Measurements from ENCODE around the gene TSPAN14.

Gene TSPAN14

DNA sequence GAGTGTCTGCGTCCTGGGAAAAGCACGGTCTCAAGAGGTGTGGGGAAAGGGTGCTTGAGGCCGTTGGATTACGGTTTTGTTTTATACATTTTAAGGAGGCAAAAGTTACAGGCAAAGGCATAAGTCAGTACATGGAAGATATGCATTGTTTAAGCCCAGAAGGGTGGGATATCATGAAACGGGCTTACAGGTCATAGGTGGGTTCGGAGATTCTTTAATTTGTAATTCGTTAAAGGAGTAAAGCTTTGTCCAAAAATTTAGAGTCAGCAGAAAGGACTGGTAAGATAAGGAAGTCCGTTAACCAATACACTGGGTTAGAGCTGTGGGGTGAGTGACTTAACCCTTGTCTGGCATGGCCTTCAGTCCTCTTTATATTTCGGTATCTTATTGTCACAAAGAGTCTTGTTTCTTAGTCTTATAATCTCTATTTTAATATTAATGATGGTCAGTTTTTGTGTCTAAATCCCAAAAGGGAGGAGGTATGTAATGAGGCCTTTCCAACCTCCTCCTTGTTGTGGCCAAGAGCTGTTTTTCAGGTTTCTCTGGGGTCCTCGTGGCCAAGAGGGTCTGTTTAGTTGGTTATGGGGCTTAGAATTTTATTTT lies 12.7 kb downstream of the TSPAN14 start:
- H3K4me1 ChIP-seq (ENCODE audit: control insufficient read depth, low read depth, low read length) = peaks cover 55% of the 10 kb centered on the region
- H3K4me3 ChIP-seq (ENCODE audit: low read length) = no peak overlapping the region
- H3K9ac ChIP-seq (ENCODE audit: low read length) = no peak overlapping the region
- peaks cover 31% of the 10 kb centered on the region for H3K27me3 ChIP-seq (ENCODE audit: control insufficient read depth, insufficient read depth, low read length)
- no peaks in the 10 kb centered on the region for H3K9me3 ChIP-seq (ENCODE audit: control insufficient read depth, low read depth, low read length)
- H3K36me3 ChIP-seq (ENCODE audit: control insufficient read depth, low read depth, low read length) = no peaks in the 10 kb centered on the region
- no peak overlapping the region for H3K27ac ChIP-seq (ENCODE audit: low read length)

GRCh38 chr10:80468002-80468401 lies 13.9 kb downstream of the TSPAN14 start:
- H3K27me3 ChIP-seq (ENCODE audit: control insufficient read depth, insufficient read depth, low read length) = peaks cover 31% of the 10 kb centered on the region
- no peaks in the 10 kb centered on the region for H3K9me3 ChIP-seq (ENCODE audit: control insufficient read depth, low read depth, low read length)
- H3K36me3 ChIP-seq (ENCODE audit: control insufficient read depth, low read depth, low read length) = no peaks in the 10 kb centered on the region
- H3K9ac ChIP-seq (ENCODE audit: low read length) = no peak overlapping the region
- H3K27ac ChIP-seq (ENCODE audit: low read length) = no peak overlapping the region
- peaks cover 47% of the 10 kb centered on the region for H3K4me1 ChIP-seq (ENCODE audit: control insufficient read depth, low read depth, low read length)
- H3K4me3 ChIP-seq (ENCODE audit: low read length) = peak overlapping the region; percentile 2

GRCh38 chr10:80468806-80469421 lies 14.8 kb downstream of the TSPAN14 start:
- H3K9ac ChIP-seq (ENCODE audit: low read length) = no peak overlapping the region
- H3K9me3 ChIP-seq (ENCODE audit: control insufficient read depth, low read depth, low read length) = no peaks in the 10 kb centered on the region
- H3K36me3 ChIP-seq (ENCODE audit: control insufficient read depth, low read depth, low read length) = no peaks in the 10 kb centered on the region
- no peak overlapping the region for H3K27ac ChIP-seq (ENCODE audit: low read length)
- H3K4me3 ChIP-seq (ENCODE audit: low read length) = no peak overlapping the region
- peaks cover 41% of the 10 kb centered on the region for H3K4me1 ChIP-seq (ENCODE audit: control insufficient read depth, low read depth, low read length)
- peaks cover 31% of the 10 kb centered on the region for H3K27me3 ChIP-seq (ENCODE audit: control insufficient read depth, insufficient read depth, low read length)

- Histone ChIP-seq H3K36me3 (ENCODE audit: control insufficient read depth, low read depth, low read length) (no peaks in the 10 kb centered on the region), H3K9ac (ENCODE audit: low read length) (no peak overlapping the region), H3K4me1 (ENCODE audit: control insufficient read depth, low read depth, low read length) (peaks cover 41% of the 10 kb centered on the region), H3K9me3 (ENCODE audit: control insufficient read depth, low read depth, low read length) (no peaks in the 10 kb centered on the region), H3K27me3 (ENCODE audit: control insufficient read depth, insufficient read depth, low read length) (peaks cover 31% of the 10 kb centered on the region), H3K4me3 (ENCODE audit: low read length) (no peak overlapping the region), H3K27ac (ENCODE audit: low read length) (no peak overlapping the region)
Observed at GRCh38 chr10:80470266-80470665, 16.2 kb downstream of the TSPAN14 start.

- no peak overlapping the region for H3K4me3 ChIP-seq (ENCODE audit: low read length)
- peaks cover 34% of the 10 kb centered on the region for H3K4me1 ChIP-seq (ENCODE audit: control insufficient read depth, low read depth, low read length)
- no peaks in the 10 kb centered on the region for H3K9me3 ChIP-seq (ENCODE audit: control insufficient read depth, low read depth, low read length)
- no peaks in the 10 kb centered on the region for H3K36me3 ChIP-seq (ENCODE audit: control insufficient read depth, low read depth, low read length)
- peaks cover 28% of the 10 kb centered on the region for H3K27me3 ChIP-seq (ENCODE audit: control insufficient read depth, insufficient read depth, low read length)
- no peak overlapping the region for H3K27ac ChIP-seq (ENCODE audit: low read length)
- no peak overlapping the region for H3K9ac ChIP-seq (ENCODE audit: low read length)
Observed at GRCh38 chr10:80471001-80471400, 16.9 kb downstream of the TSPAN14 start.

DNA sequence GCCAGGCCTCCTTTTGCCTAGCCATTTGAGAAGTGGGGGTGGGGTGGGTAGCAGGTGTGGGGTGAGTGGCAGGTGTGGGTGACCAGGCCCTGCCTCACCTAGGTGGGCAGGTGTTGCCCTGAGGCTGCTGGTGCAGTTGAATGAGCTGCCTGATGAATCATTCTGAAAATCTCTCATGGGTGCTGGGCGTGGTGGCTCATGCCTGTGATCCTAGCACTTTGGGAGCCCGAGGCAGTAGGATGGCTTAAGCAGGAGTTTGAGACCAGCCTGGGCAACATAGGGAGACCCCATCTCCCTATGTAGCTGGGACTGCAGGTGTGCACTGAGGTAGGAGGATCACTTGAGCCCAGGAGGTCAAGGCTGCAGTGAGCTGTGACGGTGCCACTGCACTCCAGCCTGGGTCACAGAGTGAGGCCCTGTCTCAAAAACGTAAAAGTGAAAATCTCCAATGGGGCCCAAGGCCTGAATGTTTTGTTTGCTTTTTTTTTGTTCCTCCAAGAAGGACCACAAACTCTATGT lies 17.7 kb downstream of the TSPAN14 start:
- Histone ChIP-seq H3K9ac (ENCODE audit: low read length) (no peak overlapping the region), H3K27ac (ENCODE audit: low read length) (no peak overlapping the region), H3K36me3 (ENCODE audit: control insufficient read depth, low read depth, low read length) (no peaks in the 10 kb centered on the region), H3K27me3 (ENCODE audit: control insufficient read depth, insufficient read depth, low read length) (peaks cover 22% of the 10 kb centered on the region), H3K4me3 (ENCODE audit: low read length) (no peak overlapping the region), H3K9me3 (ENCODE audit: control insufficient read depth, low read depth, low read length) (no peaks in the 10 kb centered on the region), H3K4me1 (ENCODE audit: control insufficient read depth, low read depth, low read length) (peaks cover 28% of the 10 kb centered on the region)

GRCh38 chr10:80472234-80473095 lies 18.4 kb downstream of the TSPAN14 start:
- H3K27me3 ChIP-seq (ENCODE audit: control insufficient read depth, insufficient read depth, low read length) = peaks cover 15% of the 10 kb centered on the region
- peaks cover 24% of the 10 kb centered on the region for H3K4me1 ChIP-seq (ENCODE audit: control insufficient read depth, low read depth, low read length)
- no peaks in the 10 kb centered on the region for H3K9me3 ChIP-seq (ENCODE audit: control insufficient read depth, low read depth, low read length)
- no peak overlapping the region for H3K9ac ChIP-seq (ENCODE audit: low read length)
- H3K36me3 ChIP-seq (ENCODE audit: control insufficient read depth, low read depth, low read length) = no peaks in the 10 kb centered on the region
- H3K27ac ChIP-seq (ENCODE audit: low read length) = no peak overlapping the region
- no peak overlapping the region for H3K4me3 ChIP-seq (ENCODE audit: low read length)

GRCh38 chr10:80473096-80473657 lies 19.1 kb downstream of the TSPAN14 start:
- H3K4me3 ChIP-seq (ENCODE audit: low read length) = no peak overlapping the region
- peaks cover 12% of the 10 kb centered on the region for H3K27me3 ChIP-seq (ENCODE audit: control insufficient read depth, insufficient read depth, low read length)
- H3K27ac ChIP-seq (ENCODE audit: low read length) = no peak overlapping the region
- no peaks in the 10 kb centered on the region for H3K36me3 ChIP-seq (ENCODE audit: control insufficient read depth, low read depth, low read length)
- H3K4me1 ChIP-seq (ENCODE audit: control insufficient read depth, low read depth, low read length) = peaks cover 19% of the 10 kb centered on the region
- H3K9ac ChIP-seq (ENCODE audit: low read length) = no peak overlapping the region
- H3K9me3 ChIP-seq (ENCODE audit: control insufficient read depth, low read depth, low read length) = no peaks in the 10 kb centered on the region

DNA sequence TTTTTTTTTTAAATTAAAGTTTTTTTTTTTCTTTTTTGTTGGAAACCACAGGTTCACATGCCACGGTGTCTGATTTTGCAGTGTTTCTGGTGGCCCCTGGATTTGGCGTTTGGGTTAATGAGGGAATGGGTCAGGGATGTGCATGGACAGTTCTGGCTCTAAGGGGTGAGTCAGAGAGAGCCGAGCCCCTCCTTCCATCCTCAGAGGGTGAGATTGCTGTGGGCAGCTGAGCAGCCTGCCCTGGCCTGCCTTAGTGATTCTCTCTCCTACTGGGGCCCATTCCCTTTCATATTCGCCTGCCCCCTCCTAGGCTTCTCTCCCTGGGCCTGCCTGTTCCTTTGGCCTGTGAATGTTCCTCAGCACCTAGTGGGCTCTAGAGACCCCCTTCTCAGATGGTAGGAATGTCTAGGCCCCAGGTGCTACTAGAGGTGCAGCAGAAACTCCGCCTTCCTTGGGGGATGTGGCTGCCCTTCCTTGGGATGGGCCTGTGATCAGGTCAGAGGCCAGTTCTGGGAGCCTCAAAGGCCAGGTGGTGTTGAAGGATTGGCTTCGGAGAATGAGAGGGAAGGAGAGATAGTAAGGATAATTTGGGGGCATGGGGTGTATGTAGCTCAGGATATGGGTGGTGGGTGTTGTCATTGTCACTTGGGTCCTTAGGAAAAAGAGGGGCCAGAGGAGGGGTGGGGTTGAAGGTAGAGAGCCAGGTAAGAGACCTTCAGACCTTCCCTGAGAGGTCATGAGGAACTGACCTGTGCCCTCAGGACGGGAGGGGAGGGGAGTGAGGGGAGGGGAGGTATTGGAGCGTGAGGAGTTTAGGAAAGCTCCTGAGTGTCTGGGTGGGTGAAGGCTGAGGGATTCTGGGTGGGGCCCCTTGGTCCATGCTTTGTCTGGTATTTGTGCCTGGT lies 19.8 kb downstream of the TSPAN14 start:
- Histone ChIP-seq H3K36me3 (ENCODE audit: control insufficient read depth, low read depth, low read length) (no peaks in the 10 kb centered on the region), H3K27me3 (ENCODE audit: control insufficient read depth, insufficient read depth, low read length) (peaks cover 5% of the 10 kb centered on the region), H3K9me3 (ENCODE audit: control insufficient read depth, low read depth, low read length) (no peaks in the 10 kb centered on the region), H3K27ac (ENCODE audit: low read length) (no peak overlapping the region), H3K9ac (ENCODE audit: low read length) (no peak overlapping the region), H3K4me1 (ENCODE audit: control insufficient read depth, low read depth, low read length) (peaks cover 19% of the 10 kb centered on the region), H3K4me3 (ENCODE audit: low read length) (no peak overlapping the region)

DNA sequence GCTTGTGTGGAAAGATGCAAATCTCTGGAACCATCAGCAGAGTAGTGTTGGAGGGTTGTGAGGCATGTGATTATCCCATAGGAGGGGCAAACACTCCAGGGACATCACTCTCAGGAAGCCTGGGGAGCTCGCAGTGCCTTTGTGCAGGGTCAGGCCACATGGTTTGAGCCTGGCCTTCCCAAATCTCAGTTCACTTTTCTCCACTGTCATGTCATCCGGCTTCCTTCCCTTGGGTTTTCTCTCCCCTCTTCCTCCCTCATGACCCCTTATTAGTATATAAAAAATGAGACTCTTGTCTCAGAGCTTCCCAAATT lies 20.4 kb downstream of the TSPAN14 start:
- H3K36me3 ChIP-seq (ENCODE audit: control insufficient read depth, low read depth, low read length) = no peaks in the 10 kb centered on the region
- no peaks in the 10 kb centered on the region for H3K27me3 ChIP-seq (ENCODE audit: control insufficient read depth, insufficient read depth, low read length)
- H3K4me1 ChIP-seq (ENCODE audit: control insufficient read depth, low read depth, low read length) = peaks cover 19% of the 10 kb centered on the region
- H3K27ac ChIP-seq (ENCODE audit: low read length) = no peak overlapping the region
- H3K9ac ChIP-seq (ENCODE audit: low read length) = no peak overlapping the region
- H3K9me3 ChIP-seq (ENCODE audit: control insufficient read depth, low read depth, low read length) = no peaks in the 10 kb centered on the region
- no peak overlapping the region for H3K4me3 ChIP-seq (ENCODE audit: low read length)

DNA sequence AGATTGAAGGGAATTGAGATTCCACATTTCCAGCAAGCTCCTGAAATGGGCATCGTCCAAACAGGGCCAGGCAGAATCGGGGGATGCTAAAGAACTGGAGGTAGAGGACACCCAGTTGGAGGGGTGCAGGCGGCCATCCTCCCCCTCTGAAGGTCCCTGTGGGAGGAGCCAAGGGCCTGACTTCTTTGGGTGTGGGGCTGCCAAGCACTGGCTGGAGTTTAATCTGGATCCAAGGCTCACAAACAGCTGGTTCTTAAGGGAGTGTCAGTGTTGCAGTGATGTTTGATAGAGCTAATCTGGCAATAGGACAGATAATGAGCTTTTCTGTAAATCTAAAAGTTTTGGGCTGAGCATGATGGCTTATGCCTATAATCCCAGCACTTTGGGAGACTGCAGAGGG lies 20.8 kb downstream of the TSPAN14 start:
- Histone ChIP-seq H3K9ac (ENCODE audit: low read length) (no peak overlapping the region), H3K27ac (ENCODE audit: low read length) (no peak overlapping the region), H3K4me1 (ENCODE audit: control insufficient read depth, low read depth, low read length) (peaks cover 19% of the 10 kb centered on the region)

More for the DNA sequence above, 20.8 kb downstream of the TSPAN14 start:
- Histone ChIP-seq H3K27me3 (ENCODE audit: control insufficient read depth, insufficient read depth, low read length) (no peaks in the 10 kb centered on the region), H3K36me3 (ENCODE audit: control insufficient read depth, low read depth, low read length) (no peaks in the 10 kb centered on the region), H3K9me3 (ENCODE audit: control insufficient read depth, low read depth, low read length) (no peaks in the 10 kb centered on the region), H3K4me3 (ENCODE audit: low read length) (no peak overlapping the region)
